ENCODE data around the gene AKT1.
"Not testable (repeated sequence)": the region's sequence is repeated elsewhere in the genome, so short reads cannot be mapped to it uniquely, and the experiment has no call there.

AKT1 gene

GRCh38 chr14:104755621-104756020 lies 39.9 kb downstream of the AKT1 start:
- DNase-seq (ENCODE audit: low read depth in 4 of 4, low spot score in 1 of 4), result no peak

- DNase-seq (ENCODE audit: low read depth in 4 of 4, low spot score in 1 of 4), result no peak
Observed at GRCh38 chr14:104754213-104754851, 41.2 kb downstream of the AKT1 start.

GRCh38 chr14:104753528-104754212 lies 41.9 kb downstream of the AKT1 start:
- DNase-seq (ENCODE audit: low read depth in 4 of 4, low spot score in 1 of 4), result no peak

- peak; percentile 97 to 100 (median 99) for DNase-seq (ENCODE audit: low read depth in 4 of 4, low spot score in 1 of 4)
Observed at GRCh38 chr14:104752735-104753527, 42.6 kb downstream of the AKT1 start, which contains the start of gene SIVA1. TSS of gene SIVA1 (plus strand) at chr14:104753147. CDS start at chr14:104753202, 55 bp downstream.

GRCh38 chr14:104752423-104752734 lies 43.2 kb downstream of the AKT1 start:
- DNase-seq (ENCODE audit: low read depth in 4 of 4, low spot score in 1 of 4), result no peak

- DNase-seq (ENCODE audit: low read depth in 4 of 4, low spot score in 1 of 4), result no peak
Observed at GRCh38 chr14:104751539-104752422, 43.8 kb downstream of the AKT1 start.

GRCh38 chr14:104750753-104751057 lies 44.8 kb downstream of the AKT1 start:
- not testable (repeated sequence) for DNase-seq (ENCODE audit: low read depth in 4 of 4, low spot score in 1 of 4)

GRCh38 chr14:104750056-104750752 lies 45.3 kb downstream of the AKT1 start:
- no peak for DNase-seq (ENCODE audit: low read depth in 4 of 4, low spot score in 1 of 4)

- DNase-seq (ENCODE audit: low read depth in 4 of 4, low spot score in 1 of 4), result no peak
Observed at GRCh38 chr14:104749111-104749649, 46.4 kb downstream of the AKT1 start.

- DNase-seq (ENCODE audit: low read depth in 4 of 4, low spot score in 1 of 4), result no peak
Observed at GRCh38 chr14:104747876-104748275, 47.7 kb downstream of the AKT1 start.

GRCh38 chr14:104746934-104747481 lies 48.5 kb downstream of the AKT1 start:
- DNase-seq (ENCODE audit: low read depth in 4 of 4, low spot score in 1 of 4), result no peak

GRCh38 chr14:104746071-104746545 lies 49.4 kb downstream of the AKT1 start:
- DNase-seq (ENCODE audit: low read depth in 4 of 4, low spot score in 1 of 4), result no peak

- no peak for DNase-seq (ENCODE audit: low read depth in 4 of 4, low spot score in 1 of 4)
Observed at GRCh38 chr14:104745431-104745830, 50.1 kb downstream of the AKT1 start.

GRCh38 chr14:104744484-104744883 lies 51.1 kb downstream of the AKT1 start:
- no peak for DNase-seq (ENCODE audit: low read depth in 4 of 4, low spot score in 1 of 4)

GRCh38 chr14:104743461-104744380 lies 51.8 kb downstream of the AKT1 start:
- DNase-seq (ENCODE audit: low read depth in 4 of 4, low spot score in 1 of 4), result no peak

- DNase-seq (ENCODE audit: low read depth in 4 of 4, low spot score in 1 of 4), result no peak
Observed at GRCh38 chr14:104742586-104743455, 52.7 kb downstream of the AKT1 start.

- no peak for DNase-seq (ENCODE audit: low read depth in 4 of 4, low spot score in 1 of 4)
Observed at GRCh38 chr14:104741803-104742251, 53.7 kb downstream of the AKT1 start.
